HepG2 (cell line): ENCODE measurements around the gene FAM111A. TPM values are rescaled to one million over a fixed set of nuclear protein-coding genes. Genes with fewer than 3 reads are reported as not detected.

Experiments
- GTF2F1 ChIP-seq: fragments of 150-350 bp; IDR thresholded peaks from 2 replicates; pipeline ENCODE4 v1.6.1; 2014; ENCODE audit warnings: low read length
- HDAC2 ChIP-seq: sonication (generic); formaldehyde crosslinking; IDR thresholded peaks from 2 replicates; pipeline ENCODE4 v1.4.0; 2020; ENCODE audit warnings: missing genetic modification reagents
- RFX5 ChIP-seq: IDR thresholded peaks from 2 replicates; pipeline ENCODE4 v1.6.1; 2011; ENCODE audit warnings: low read depth, low read length, improper control_type of control experiment
- SAP130 ChIP-seq: IDR thresholded peaks from 2 replicates; pipeline ENCODE4 v1.6.1; 2016; ENCODE audit warnings: low read depth
- ZNF224 ChIP-seq: sonication (generic); formaldehyde crosslinking; IDR thresholded peaks from 2 replicates; pipeline ENCODE4 v1.5.0; 2020; ENCODE audit warnings: mild to moderate bottlenecking, missing genetic modification reagents
- ZNF280B ChIP-seq: sonication (generic); formaldehyde crosslinking; IDR thresholded peaks from 2 replicates; pipeline ENCODE4 v1.5.0; 2020; ENCODE audit warnings: missing genetic modification reagents, mild to moderate bottlenecking, borderline replicate concordance
- ZNF468 ChIP-seq: sonication (generic); formaldehyde crosslinking; IDR thresholded peaks from 2 replicates; pipeline ENCODE4 v1.8.0; 2022; ENCODE audit warnings: mild to moderate bottlenecking, moderate library complexity, missing genetic modification reagents
- ZNF552 ChIP-seq: sonication (generic); formaldehyde crosslinking; IDR thresholded peaks from 2 replicates; pipeline ENCODE4 v1.9.0; 2022; ENCODE audit warnings: missing genetic modification reagents, mild to moderate bottlenecking, borderline replicate concordance
- polyA plus RNA-seq, 8 experiments: library from polyadenylated mRNA; depleted of rRNA in 3 of 8; stranded (reverse) in 7 of 8; unstranded in 1 of 8; fragments of >200 nt; fragmentation: Illumina TruSeq in 4 of 8; extraction: Trizol in 4 of 8; gene quantifications; 2 replicates each; pipeline versions ENCODE4 v1.2.1 to v1.2.3, GENCODE V29; 2011 to 2016; ENCODE audit warnings: low read depth in 4 of 8, missing spikeins in 1 of 8, mixed read lengths in 1 of 8; ENCODE audit not compliant: insufficient read depth in 1 of 8
- total RNA-seq, 5 experiments: library from RNA; depleted of rRNA; stranded (reverse); fragments of >200 nt; fragmentation: Illumina TruSeq; extraction: Trizol; gene quantifications; 2 replicates each; pipeline ENCODE4 v1.2.3, GENCODE V29; 2016; ENCODE audit warnings: low read depth in 1 of 5
- TF ChIP-seq, protein P1 (sequence below): sonication (generic); formaldehyde crosslinking; IDR thresholded peaks from 2 replicates; pipeline ENCODE4 v1.4.0; 2020; ENCODE audit warnings: missing genetic modification reagents
- TF ChIP-seq, protein P2 (sequence below): sonication (generic); formaldehyde crosslinking; IDR thresholded peaks from 2 replicates; pipeline ENCODE4 v1.4.0; 2020; ENCODE audit warnings: missing genetic modification reagents, borderline replicate concordance
- TF ChIP-seq, protein P3 (sequence below), 2 experiments: sonication (generic) in 1 of 2; formaldehyde crosslinking in 1 of 2; IDR thresholded peaks; 2 replicates each; pipeline versions ENCODE4 v1.6.1 to v1.9.0; 2014 to 2022; ENCODE audit warnings: antibody characterized with exemption in 1 of 2, borderline replicate concordance in 1 of 2, inconsistent platforms in 1 of 2, low read depth in 1 of 2, missing genetic modification reagents in 1 of 2

FAM111A gene
- total and polyA plus RNA-seq, 2 of the 13 experiments (the other 11 are each of a cell fraction or from before 2014, with no cell fraction given), result 3.2 to 13.5 TPM

GRCh38 chr11:59142530-59143507 lies at the start of gene FAM111A (continued):
- TF ChIP-seq, protein P1, sequence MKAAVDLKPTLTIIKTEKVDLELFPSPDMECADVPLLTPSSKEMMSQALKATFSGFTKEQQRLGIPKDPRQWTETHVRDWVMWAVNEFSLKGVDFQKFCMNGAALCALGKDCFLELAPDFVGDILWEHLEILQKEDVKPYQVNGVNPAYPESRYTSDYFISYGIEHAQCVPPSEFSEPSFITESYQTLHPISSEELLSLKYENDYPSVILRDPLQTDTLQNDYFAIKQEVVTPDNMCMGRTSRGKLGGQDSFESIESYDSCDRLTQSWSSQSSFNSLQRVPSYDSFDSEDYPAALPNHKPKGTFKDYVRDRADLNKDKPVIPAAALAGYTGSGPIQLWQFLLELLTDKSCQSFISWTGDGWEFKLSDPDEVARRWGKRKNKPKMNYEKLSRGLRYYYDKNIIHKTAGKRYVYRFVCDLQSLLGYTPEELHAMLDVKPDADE (CRISPR knock-in tag), result peak; percentile 80; the same call in 1 of the 2 replicates
- no peak for TF ChIP-seq ZNF224 (CRISPR knock-in tag)
- TF ChIP-seq ZNF468 (CRISPR knock-in tag), result no peak
- no peak for TF ChIP-seq ZNF552 (CRISPR knock-in tag)
- TF ChIP-seq HDAC2 (CRISPR knock-in tag), result peak; percentile 58
- TF ChIP-seq, protein P2, sequence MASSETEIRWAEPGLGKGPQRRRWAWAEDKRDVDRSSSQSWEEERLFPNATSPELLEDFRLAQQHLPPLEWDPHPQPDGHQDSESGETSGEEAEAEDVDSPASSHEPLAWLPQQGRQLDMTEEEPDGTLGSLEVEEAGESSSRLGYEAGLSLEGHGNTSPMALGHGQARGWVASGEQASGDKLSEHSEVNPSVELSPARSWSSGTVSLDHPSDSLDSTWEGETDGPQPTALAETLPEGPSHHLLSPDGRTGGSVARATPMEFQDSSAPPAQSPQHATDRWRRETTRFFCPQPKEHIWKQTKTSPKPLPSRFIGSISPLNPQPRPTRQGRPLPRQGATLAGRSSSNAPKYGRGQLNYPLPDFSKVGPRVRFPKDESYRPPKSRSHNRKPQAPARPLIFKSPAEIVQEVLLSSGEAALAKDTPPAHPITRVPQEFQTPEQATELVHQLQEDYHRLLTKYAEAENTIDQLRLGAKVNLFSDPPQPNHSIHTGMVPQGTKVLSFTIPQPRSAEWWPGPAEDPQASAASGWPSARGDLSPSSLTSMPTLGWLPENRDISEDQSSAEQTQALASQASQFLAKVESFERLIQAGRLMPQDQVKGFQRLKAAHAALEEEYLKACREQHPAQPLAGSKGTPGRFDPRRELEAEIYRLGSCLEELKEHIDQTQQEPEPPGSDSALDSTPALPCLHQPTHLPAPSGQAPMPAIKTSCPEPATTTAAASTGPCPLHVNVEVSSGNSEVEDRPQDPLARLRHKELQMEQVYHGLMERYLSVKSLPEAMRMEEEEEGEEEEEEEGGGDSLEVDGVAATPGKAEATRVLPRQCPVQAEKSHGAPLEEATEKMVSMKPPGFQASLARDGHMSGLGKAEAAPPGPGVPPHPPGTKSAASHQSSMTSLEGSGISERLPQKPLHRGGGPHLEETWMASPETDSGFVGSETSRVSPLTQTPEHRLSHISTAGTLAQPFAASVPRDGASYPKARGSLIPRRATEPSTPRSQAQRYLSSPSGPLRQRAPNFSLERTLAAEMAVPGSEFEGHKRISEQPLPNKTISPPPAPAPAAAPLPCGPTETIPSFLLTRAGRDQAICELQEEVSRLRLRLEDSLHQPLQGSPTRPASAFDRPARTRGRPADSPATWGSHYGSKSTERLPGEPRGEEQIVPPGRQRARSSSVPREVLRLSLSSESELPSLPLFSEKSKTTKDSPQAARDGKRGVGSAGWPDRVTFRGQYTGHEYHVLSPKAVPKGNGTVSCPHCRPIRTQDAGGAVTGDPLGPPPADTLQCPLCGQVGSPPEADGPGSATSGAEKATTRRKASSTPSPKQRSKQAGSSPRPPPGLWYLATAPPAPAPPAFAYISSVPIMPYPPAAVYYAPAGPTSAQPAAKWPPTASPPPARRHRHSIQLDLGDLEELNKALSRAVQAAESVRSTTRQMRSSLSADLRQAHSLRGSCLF (CRISPR knock-in tag), result no peak
- no peak for TF ChIP-seq GTF2F1
- TF ChIP-seq RFX5, result peak; percentile 91
- peak; percentile 72 for TF ChIP-seq SAP130 (CRISPR knock-in tag)
- TF ChIP-seq ZNF280B (CRISPR knock-in tag), result no peak
- TF ChIP-seq, protein P3, sequence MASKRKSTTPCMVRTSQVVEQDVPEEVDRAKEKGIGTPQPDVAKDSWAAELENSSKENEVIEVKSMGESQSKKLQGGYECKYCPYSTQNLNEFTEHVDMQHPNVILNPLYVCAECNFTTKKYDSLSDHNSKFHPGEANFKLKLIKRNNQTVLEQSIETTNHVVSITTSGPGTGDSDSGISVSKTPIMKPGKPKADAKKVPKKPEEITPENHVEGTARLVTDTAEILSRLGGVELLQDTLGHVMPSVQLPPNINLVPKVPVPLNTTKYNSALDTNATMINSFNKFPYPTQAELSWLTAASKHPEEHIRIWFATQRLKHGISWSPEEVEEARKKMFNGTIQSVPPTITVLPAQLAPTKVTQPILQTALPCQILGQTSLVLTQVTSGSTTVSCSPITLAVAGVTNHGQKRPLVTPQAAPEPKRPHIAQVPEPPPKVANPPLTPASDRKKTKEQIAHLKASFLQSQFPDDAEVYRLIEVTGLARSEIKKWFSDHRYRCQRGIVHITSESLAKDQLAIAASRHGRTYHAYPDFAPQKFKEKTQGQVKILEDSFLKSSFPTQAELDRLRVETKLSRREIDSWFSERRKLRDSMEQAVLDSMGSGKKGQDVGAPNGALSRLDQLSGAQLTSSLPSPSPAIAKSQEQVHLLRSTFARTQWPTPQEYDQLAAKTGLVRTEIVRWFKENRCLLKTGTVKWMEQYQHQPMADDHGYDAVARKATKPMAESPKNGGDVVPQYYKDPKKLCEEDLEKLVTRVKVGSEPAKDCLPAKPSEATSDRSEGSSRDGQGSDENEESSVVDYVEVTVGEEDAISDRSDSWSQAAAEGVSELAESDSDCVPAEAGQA (IDR thresholded peaks at IDR 0.05; ENCODE audit: low read depth), result no peak
- TF ChIP-seq, protein P3 (CRISPR knock-in tag; IDR thresholded peaks at IDR 0.05; ENCODE audit: borderline replicate concordance), result no peak
